HEK293 (cell line): Measurements from ENCODE around the gene TWF2.

ENCODE experiments used
- CTCF ChIP-seq: fragments of 450-650 bp; formaldehyde crosslinking; IDR thresholded peaks from 2 replicates; pipeline ENCODE4 v1.5.1; 2016; ENCODE audit warnings: missing biosample characterization, missing genetic modification characterization
- HOXC10 ChIP-seq: sonication (generic); formaldehyde crosslinking; IDR thresholded peaks from 2 replicates; pipeline ENCODE4 v1.8.1; 2023; ENCODE audit warnings: mild to moderate bottlenecking, missing genetic modification reagents
- KLF17 ChIP-seq: fragments of 450-650 bp; formaldehyde crosslinking; IDR thresholded peaks from 2 replicates; pipeline ENCODE4 v1.5.1; 2016; ENCODE audit warnings: missing biosample characterization, missing genetic modification characterization
- REST ChIP-seq: fragments of 450-650 bp; formaldehyde crosslinking; IDR thresholded peaks from 2 replicates; pipeline ENCODE4 v1.5.1; 2016; ENCODE audit warnings: missing biosample characterization, missing genetic modification characterization
- TCF7L2 ChIP-seq: IDR thresholded peaks from 2 replicates; pipeline ENCODE4 v1.6.1; 2011; ENCODE audit warnings: low read depth, mild to moderate bottlenecking, inconsistent platforms, low read length, moderate library complexity, borderline replicate concordance
- ZBTB17 ChIP-seq: fragments of 450-650 bp; formaldehyde crosslinking; IDR thresholded peaks from 2 replicates; pipeline ENCODE4 v1.5.1; 2016; ENCODE audit warnings: missing biosample characterization, missing genetic modification characterization
- ZBTB49 ChIP-seq: fragments of 450-650 bp; formaldehyde crosslinking; IDR thresholded peaks from 2 replicates; pipeline ENCODE4 v1.5.1; 2016; ENCODE audit warnings: missing biosample characterization, missing genetic modification characterization, low read depth
- ZBTB7A ChIP-seq: fragments of 450-650 bp; formaldehyde crosslinking; IDR thresholded peaks from 2 replicates; pipeline ENCODE4 v1.5.1; 2016; ENCODE audit warnings: low read depth, missing biosample characterization, missing genetic modification characterization
- ZNF266 ChIP-seq: fragments of 450-650 bp; formaldehyde crosslinking; IDR thresholded peaks from 2 replicates; pipeline ENCODE4 v1.5.1; 2016; ENCODE audit warnings: missing biosample characterization, missing genetic modification characterization, low read depth
- ZNF639 ChIP-seq: fragments of 450-650 bp; formaldehyde crosslinking; IDR thresholded peaks from 2 replicates; pipeline ENCODE4 v1.5.1; 2016; ENCODE audit warnings: missing biosample characterization, missing genetic modification characterization
- ZNF76 ChIP-seq: fragments of 450-650 bp; formaldehyde crosslinking; IDR thresholded peaks from 2 replicates; pipeline ENCODE4; 2016; ENCODE audit warnings: low read depth, missing biosample characterization, missing genetic modification characterization, borderline replicate concordance
- ZNF776 ChIP-seq: fragments of 450-650 bp; formaldehyde crosslinking; IDR thresholded peaks from 2 replicates; pipeline ENCODE4 v1.5.0; 2017; ENCODE audit warnings: missing biosample characterization, missing genetic modification characterization, borderline replicate concordance

GRCh38 chr3:52191663-52192062 lies 47.3 kb downstream of the TWF2 start:
- no peak for TF ChIP-seq CTCF (tag by site-specific recombination)
- no peak for TF ChIP-seq REST (tag by site-specific recombination)
- no peak for TF ChIP-seq ZBTB49 (tag by site-specific recombination)
- no peak for TF ChIP-seq ZBTB7A (tag by site-specific recombination)
- no peak for TF ChIP-seq KLF17 (tag by site-specific recombination)
- no peak for TF ChIP-seq HOXC10 (CRISPR knock-in tag)
- TF ChIP-seq TCF7L2: no peak
- no peak for TF ChIP-seq ZNF639
- TF ChIP-seq ZNF76 (tag by site-specific recombination): no peak
- TF ChIP-seq ZNF776 (tag by site-specific recombination): no peak
- no peak for TF ChIP-seq ZBTB17 (tag by site-specific recombination)
- TF ChIP-seq ZNF266 (tag by site-specific recombination): no peak
